IPS-18c (cell line): Measurements from ENCODE around the gene TES.

Experiments
- H3K4me3 ChIP-seq: 2 replicates; pipeline ENCODE4 v1.7.0; 2013; ENCODE audit warnings: low read depth, mild to moderate bottlenecking, low read length, moderate library complexity; ENCODE audit not compliant: insufficient read depth
- H3K9me3 ChIP-seq: one replicate; pipeline ENCODE4 v1.6.1; 2013; ENCODE audit warnings: mild to moderate bottlenecking, low read length, moderate library complexity; ENCODE audit not compliant: control insufficient read depth, insufficient read depth

The TES gene

GRCh38 chr7:116185450-116185849, 24.9 kb upstream of the TES start:
- H3K9me3 ChIP-seq, result peaks cover 4% of the 10 kb centered on the region
- H3K4me3 ChIP-seq, result no peak overlapping the region

- H3K4me3 ChIP-seq, result no peak overlapping the region
- peaks cover 4% of the 10 kb centered on the region for H3K9me3 ChIP-seq
Measured at GRCh38 chr7:116185956-116186355, 24.4 kb upstream of the TES start.

- no peak overlapping the region for H3K4me3 ChIP-seq
- H3K9me3 ChIP-seq, result peaks cover 4% of the 10 kb centered on the region
Measured at GRCh38 chr7:116187400-116187799, 22.9 kb upstream of the TES start.

- no peak overlapping the region for H3K4me3 ChIP-seq
- H3K9me3 ChIP-seq, result no peaks in the 10 kb centered on the region
Measured at GRCh38 chr7:116193329-116194087, 16.8 kb upstream of the TES start.

GRCh38 chr7:116194115-116194514, 16.2 kb upstream of the TES start:
- Histone ChIP-seq H3K4me3 (no peak overlapping the region), H3K9me3 (no peaks in the 10 kb centered on the region)

- no peak overlapping the region for H3K4me3 ChIP-seq
- H3K9me3 ChIP-seq, result no peaks in the 10 kb centered on the region
Measured at GRCh38 chr7:116195451-116195850, 14.9 kb upstream of the TES start.

GRCh38 chr7:116196947-116197346, 13.4 kb upstream of the TES start:
- no peaks in the 10 kb centered on the region for H3K9me3 ChIP-seq
- H3K4me3 ChIP-seq, result no peak overlapping the region

GRCh38 chr7:116197360-116197759, 13.0 kb upstream of the TES start:
- no peak overlapping the region for H3K4me3 ChIP-seq
- H3K9me3 ChIP-seq, result no peaks in the 10 kb centered on the region

- H3K4me3 ChIP-seq, result no peak overlapping the region
- H3K9me3 ChIP-seq, result no peaks in the 10 kb centered on the region
Measured at GRCh38 chr7:116198748-116199410, 11.5 kb upstream of the TES start.

- Histone ChIP-seq H3K9me3 (no peaks in the 10 kb centered on the region), H3K4me3 (no peak overlapping the region)
Measured at GRCh38 chr7:116200963-116201362, 9.4 kb upstream of the TES start.

GRCh38 chr7:116206141-116206540, 4.2 kb upstream of the TES start:
- no peak overlapping the region for H3K4me3 ChIP-seq
- no peaks in the 10 kb centered on the region for H3K9me3 ChIP-seq

- Histone ChIP-seq H3K9me3 (no peaks in the 10 kb centered on the region), H3K4me3 (no peak overlapping the region)
Measured at GRCh38 chr7:116208919-116209318, 1.4 kb upstream of the TES start.

- Histone ChIP-seq H3K9me3 (no peaks in the 10 kb centered on the region), H3K4me3 (no peak overlapping the region)
Measured at GRCh38 chr7:116209561-116210070, 723 bp upstream of the TES start.

- no peaks in the 10 kb centered on the region for H3K9me3 ChIP-seq
- H3K4me3 ChIP-seq, result peak overlapping the region; percentile 82
Measured at GRCh38 chr7:116211006-116211912, 920 bp downstream of the TES start.

- Histone ChIP-seq H3K4me3 (no peak overlapping the region), H3K9me3 (no peaks in the 10 kb centered on the region)
Measured at GRCh38 chr7:116211913-116212596, 1.7 kb downstream of the TES start.

GRCh38 chr7:116212869-116213268, 2.5 kb downstream of the TES start:
- Histone ChIP-seq H3K4me3 (no peak overlapping the region), H3K9me3 (no peaks in the 10 kb centered on the region)
